Endothelial cell of umbilical vein (primary cell): ENCODE measurements around the gene GALNT10. TPM values are rescaled to one million over a fixed set of nuclear protein-coding genes. Genes with fewer than 3 reads are reported as not detected.

Experiments
- BruUV-seq: library from RNA; stranded (reverse); fragments of 400-500 nt; replicated peaks from 2 replicates; lab custom pipeline; 2021; lab: Mats Ljungman, UMichigan
- CTCF ChIA-PET: fragments of 300-600, 350-600 bp; sonication (Branson Sonifier 250); formaldehyde crosslinking; loops from one replicate; lab custom pipeline; 2021; ENCODE audit warnings: antibody characterized with exemption, inconsistent platforms; lab: Charles Lee
- POLR2A ChIA-PET: fragments of 300-600, 350-600 bp; sonication (Branson Sonifier 250); formaldehyde crosslinking; loops from one replicate; lab custom pipeline; 2021; ENCODE audit warnings: antibody characterized with exemption, inconsistent platforms; lab: Charles Lee
- DNase-seq: peaks from one replicate; pipeline ENCODE4 v3.0.0-alpha.2; 2011; ENCODE audit warnings: low read depth, low spot score
- FAIRE-seq: peaks from 2 replicates; lab custom pipeline; 2011; peaks lifted over from hg19 to GRCh38; lab: Jason Lieb, UNC
- H2AFZ ChIP-seq: 2 replicates; pipeline ENCODE4 v1.6.0; 2012; ENCODE audit warnings: low read depth, low read length, control low read depth, inconsistent platforms
- H3K27ac ChIP-seq: 2 replicates; pipeline ENCODE4 v1.5.1; 2011; ENCODE audit warnings: low read depth, mild to moderate bottlenecking, control low read depth, low read length, moderate library complexity; ENCODE audit not compliant: insufficient read depth
- H3K27me3 ChIP-seq, 2 experiments: 2 replicates each; pipeline versions ENCODE4 v1.6.0 to v1.6.1; 2011; ENCODE audit warnings: low read length in 2 of 2, mixed read lengths in 1 of 2; ENCODE audit not compliant: control insufficient read depth in 2 of 2, insufficient read depth in 2 of 2
- H3K36me3 ChIP-seq, 2 experiments: 2 replicates in 1 of 2; 3 replicates in 1 of 2; pipeline ENCODE4 v1.5.1; 2011; ENCODE audit warnings: low read length in 2 of 2, mild to moderate bottlenecking in 1 of 2, moderate library complexity in 1 of 2; ENCODE audit not compliant: control insufficient read depth in 2 of 2, insufficient read depth in 2 of 2; ENCODE audit errors: extremely low read depth in 1 of 2
- H3K4me1 ChIP-seq: 3 replicates; pipeline ENCODE4 v1.5.1; 2011; ENCODE audit warnings: mild to moderate bottlenecking, low read length; ENCODE audit not compliant: control insufficient read depth, insufficient read depth; ENCODE audit errors: extremely low read depth
- H3K4me2 ChIP-seq: 2 replicates; pipeline ENCODE4 v1.6.1; 2011; ENCODE audit warnings: low read length, control low read depth, mixed read lengths; ENCODE audit not compliant: insufficient read depth
- H3K4me3 ChIP-seq, 3 experiments: fragments of 200-600 bp in 1 of 3; sonication (generic), shearing (Covaris generic) in 1 of 3; replicated peaks in 1 of 3; 2 replicates each; pipeline ENCODE4 v1.5.1; 2011 to 2016; ENCODE audit warnings: control low read depth in 3 of 3, low read length in 3 of 3, mild to moderate bottlenecking in 2 of 3, inconsistent platforms in 1 of 3, low read depth in 1 of 3, moderate library complexity in 1 of 3; ENCODE audit not compliant: insufficient read depth in 1 of 3
- H3K79me2 ChIP-seq: 2 replicates; pipeline ENCODE4 v1.6.0; 2012; ENCODE audit warnings: low read length, inconsistent platforms; ENCODE audit not compliant: control insufficient read depth, insufficient read depth
- H3K9ac ChIP-seq: replicated peaks from 2 replicates; pipeline ENCODE3; 2011; ENCODE audit warnings: low read length, control low read depth; ENCODE audit not compliant: insufficient read depth; ENCODE audit errors: extremely low read depth
- H3K9me1 ChIP-seq: replicated peaks from 3 replicates; pipeline ENCODE4 v1.6.0; 2011; ENCODE audit warnings: mild to moderate bottlenecking, low read length; ENCODE audit not compliant: control insufficient read depth, insufficient read depth; ENCODE audit errors: extremely low read depth
- H3K9me3 ChIP-seq: replicated peaks from 2 replicates; pipeline ENCODE4 v1.5.1; 2012; ENCODE audit warnings: low read length, inconsistent platforms; ENCODE audit not compliant: control insufficient read depth, insufficient read depth
- H4K20me1 ChIP-seq: replicated peaks from 2 replicates; pipeline ENCODE3; 2011; ENCODE audit warnings: mild to moderate bottlenecking, low read length; ENCODE audit not compliant: control insufficient read depth, insufficient read depth; ENCODE audit errors: extremely low read depth
- CTCF ChIP-seq, 2 donors: IDR thresholded peaks; 1 replicate in 1 of 2; 2 replicates in 1 of 2; pipeline ENCODE4 v1.5.1; 2011; ENCODE audit warnings: low read length in 2 of 2, mild to moderate bottlenecking in 2 of 2, moderate library complexity in 2 of 2, control low read depth in 1 of 2, inconsistent platforms in 1 of 2, low read depth in 1 of 2; ENCODE audit not compliant: insufficient read depth in 1 of 2; ENCODE audit errors: extremely low read depth in 1 of 2
- EZH2 ChIP-seq: IDR thresholded peaks from 2 replicates; pipeline ENCODE4 v1.6.1; 2012; ENCODE audit warnings: borderline replicate concordance, low read depth, mild to moderate bottlenecking, moderate library complexity, low read length, inconsistent platforms; ENCODE audit not compliant: severe bottlenecking
- FOS ChIP-seq: IDR thresholded peaks from 2 replicates; pipeline ENCODE4 v1.6.1; 2011; ENCODE audit warnings: mild to moderate bottlenecking, low read length, moderate library complexity, borderline replicate concordance; ENCODE audit not compliant: insufficient read depth
- GATA2 ChIP-seq: IDR thresholded peaks from 2 replicates; pipeline ENCODE4 v1.7.0; 2011; ENCODE audit warnings: low read depth, mild to moderate bottlenecking, moderate library complexity, mixed read lengths, low read length; ENCODE audit not compliant: insufficient read length, insufficient read depth
- JUN ChIP-seq: IDR thresholded peaks from 2 replicates; pipeline ENCODE4 v1.6.1; 2011; ENCODE audit warnings: borderline replicate concordance, low read depth; ENCODE audit not compliant: insufficient read length, insufficient read depth
- MAX ChIP-seq: IDR thresholded peaks from 2 replicates; pipeline ENCODE4 v1.6.1; 2011; ENCODE audit not compliant: insufficient read depth, insufficient read length
- MYC ChIP-seq: IDR thresholded peaks from one replicate; pipeline ENCODE4 v1.6.1; 2011; ENCODE audit warnings: mild to moderate bottlenecking, low read depth, low read length
- POLR2A ChIP-seq: IDR thresholded peaks from 2 replicates; pipeline ENCODE4 v1.6.1; 2012; ENCODE audit warnings: low read depth, mild to moderate bottlenecking, control low read depth, low read length
- POLR2AphosphoS5 ChIP-seq: IDR thresholded peaks from 2 replicates; pipeline ENCODE4 v1.6.1; 2012; ENCODE audit warnings: low read depth, mild to moderate bottlenecking, control low read depth, low read length, moderate library complexity; ENCODE audit not compliant: insufficient read depth
- dilution Hi-C: fragments of 300-500 bp; cut with MboI; formaldehyde crosslinking; loops from one replicate; pipeline ENCODE4 v1.15.0; 2019; ENCODE audit warnings: low sequenced_read_pairs; ENCODE audit not compliant: extremely low pct_ligation_motif_present
- intact Hi-C: fragments of 100-400 bp; cut with micrococcal nuclease; formaldehyde crosslinking; loops from one replicate; pipeline ENCODE4 v1.10.0; 2022
- polyA plus RNA-seq, 4 experiments: library from polyadenylated mRNA; depleted of rRNA in 3 of 4; stranded (reverse) in 3 of 4; unstranded in 1 of 4; fragments of >200 nt; gene quantifications; 2 replicates each; pipeline versions ENCODE4 v1.2.1 to v1.2.3, GENCODE V29; 2011 to 2012; ENCODE audit warnings: missing spikeins in 1 of 4
- total RNA-seq: library from RNA; stranded (reverse); gene quantifications from 2 replicates; pipeline ENCODE4 v1.2.3, GENCODE V29; 2021

GALNT10 gene
- total and polyA plus RNA-seq, 2 donors (not counting 3 experiments of a cell fraction or from before 2014, with no cell fraction given): 70.2 to 77.6 TPM

GRCh38 chr5:154298065-154298464, 107.5 kb downstream of the GALNT10 start:
- intact Hi-C loops (no loop called here), dilution Hi-C loops (no loop called here)
- no peak overlapping the region for H3K4me2 ChIP-seq
- H4K20me1 ChIP-seq: no peaks in the 10 kb centered on the region
- H3K4me1 ChIP-seq: peaks cover 6% of the 10 kb centered on the region
- H3K9ac ChIP-seq: no peak overlapping the region
- peaks cover 17% of the 10 kb centered on the region in 2 experiments for H3K36me3 ChIP-seq
- FAIRE-seq (no peak), DNase-seq (no peak)
- no peak for TF ChIP-seq CTCF (IDR thresholded peaks at IDR 0.05; ENCODE audit: extremely low read depth in 1 of 2, insufficient read depth in 1 of 2, low read depth in 1 of 2, low read length in 2 of 2)
- TF ChIP-seq POLR2A: no peak
- TF ChIP-seq EZH2: no peak
- TF ChIP-seq FOS: no peak
- TF ChIP-seq MAX: no peak
- no peak for TF ChIP-seq POLR2AphosphoS5
- TF ChIP-seq GATA2: no peak
- no peak for TF ChIP-seq MYC
- no peak for TF ChIP-seq JUN
- H3K9me1 ChIP-seq: no peaks in the 10 kb centered on the region
- no peaks in the 10 kb centered on the region for H3K9me3 ChIP-seq
- H3K4me3 ChIP-seq: no peak overlapping the region
- ChIA-PET CTCF (interaction anchor here (1.0 kb wide), 1 partner anchor 11 kb away, joined by 4 read pairs; no protein-coding TSS in a partner anchor), POLR2A (no interaction called here)
- H3K79me2 ChIP-seq: no peaks in the 10 kb centered on the region
- H2AFZ ChIP-seq: no peak overlapping the region
- BruUV-seq: no TSS peak
- no peaks in the 10 kb centered on the region for H3K27me3 ChIP-seq
- H3K27ac ChIP-seq: no peak overlapping the region
